HG03139 (cell line): ENCODE measurements around the gene SELENOO.
"Not testable (repeated sequence)": the region's sequence is repeated elsewhere in the genome, so short reads cannot be mapped to it uniquely, and the experiment has no call there.

ENCODE experiments used
- ATAC-seq: cut with Tn5 transposase; IDR thresholded peaks from one replicate; pipeline ENCODE4 v1.9.1; 2021; ENCODE audit not compliant: unreplicated experiment

Gene SELENOO, protein sequence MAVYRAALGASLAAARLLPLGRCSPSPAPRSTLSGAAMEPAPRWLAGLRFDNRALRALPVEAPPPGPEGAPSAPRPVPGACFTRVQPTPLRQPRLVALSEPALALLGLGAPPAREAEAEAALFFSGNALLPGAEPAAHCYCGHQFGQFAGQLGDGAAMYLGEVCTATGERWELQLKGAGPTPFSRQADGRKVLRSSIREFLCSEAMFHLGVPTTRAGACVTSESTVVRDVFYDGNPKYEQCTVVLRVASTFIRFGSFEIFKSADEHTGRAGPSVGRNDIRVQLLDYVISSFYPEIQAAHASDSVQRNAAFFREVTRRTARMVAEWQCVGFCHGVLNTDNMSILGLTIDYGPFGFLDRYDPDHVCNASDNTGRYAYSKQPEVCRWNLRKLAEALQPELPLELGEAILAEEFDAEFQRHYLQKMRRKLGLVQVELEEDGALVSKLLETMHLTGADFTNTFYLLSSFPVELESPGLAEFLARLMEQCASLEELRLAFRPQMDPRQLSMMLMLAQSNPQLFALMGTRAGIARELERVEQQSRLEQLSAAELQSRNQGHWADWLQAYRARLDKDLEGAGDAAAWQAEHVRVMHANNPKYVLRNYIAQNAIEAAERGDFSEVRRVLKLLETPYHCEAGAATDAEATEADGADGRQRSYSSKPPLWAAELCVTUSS

DNA sequence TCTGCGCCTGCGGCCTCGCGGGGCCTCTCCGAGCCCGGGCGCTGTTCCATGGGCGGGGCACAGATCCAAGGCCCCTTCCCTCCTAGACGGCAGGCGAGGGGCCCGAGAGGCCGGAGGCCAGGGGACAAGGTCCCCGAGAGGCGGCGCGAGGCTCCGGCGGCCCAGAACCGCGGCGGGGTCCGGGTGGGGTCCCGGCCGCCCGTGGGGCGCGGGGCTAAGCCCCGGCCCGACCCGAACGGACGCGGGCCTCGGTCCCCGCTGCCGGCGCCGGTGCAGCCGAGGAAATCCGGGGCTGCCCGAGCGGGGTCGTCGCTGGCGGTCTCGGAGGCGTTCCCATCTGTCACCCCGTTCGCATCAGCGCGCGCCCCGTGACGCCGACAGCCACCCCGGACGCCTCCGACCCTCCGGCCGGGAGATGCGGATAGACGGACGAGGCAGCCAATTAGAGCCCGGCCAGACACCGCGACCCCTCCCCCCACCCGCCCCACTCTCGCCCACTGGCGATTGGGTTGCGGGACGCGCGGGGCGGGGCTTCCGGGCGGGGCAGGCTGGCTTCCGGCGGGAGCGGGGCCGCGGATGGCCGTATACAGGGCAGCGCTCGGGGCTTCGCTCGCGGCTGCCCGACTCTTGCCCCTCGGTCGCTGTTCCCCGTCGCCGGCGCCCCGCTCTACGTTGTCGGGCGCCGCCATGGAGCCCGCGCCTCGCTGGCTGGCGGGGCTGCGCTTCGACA, at the start of gene SELENOO:
Gene SELENOO (plus strand): TSS at position 551 of the 730 bp plus-strand sequence. CDS start 26 bp downstream, at position 577.
- peak; percentile 54 for ATAC-seq

DNA sequence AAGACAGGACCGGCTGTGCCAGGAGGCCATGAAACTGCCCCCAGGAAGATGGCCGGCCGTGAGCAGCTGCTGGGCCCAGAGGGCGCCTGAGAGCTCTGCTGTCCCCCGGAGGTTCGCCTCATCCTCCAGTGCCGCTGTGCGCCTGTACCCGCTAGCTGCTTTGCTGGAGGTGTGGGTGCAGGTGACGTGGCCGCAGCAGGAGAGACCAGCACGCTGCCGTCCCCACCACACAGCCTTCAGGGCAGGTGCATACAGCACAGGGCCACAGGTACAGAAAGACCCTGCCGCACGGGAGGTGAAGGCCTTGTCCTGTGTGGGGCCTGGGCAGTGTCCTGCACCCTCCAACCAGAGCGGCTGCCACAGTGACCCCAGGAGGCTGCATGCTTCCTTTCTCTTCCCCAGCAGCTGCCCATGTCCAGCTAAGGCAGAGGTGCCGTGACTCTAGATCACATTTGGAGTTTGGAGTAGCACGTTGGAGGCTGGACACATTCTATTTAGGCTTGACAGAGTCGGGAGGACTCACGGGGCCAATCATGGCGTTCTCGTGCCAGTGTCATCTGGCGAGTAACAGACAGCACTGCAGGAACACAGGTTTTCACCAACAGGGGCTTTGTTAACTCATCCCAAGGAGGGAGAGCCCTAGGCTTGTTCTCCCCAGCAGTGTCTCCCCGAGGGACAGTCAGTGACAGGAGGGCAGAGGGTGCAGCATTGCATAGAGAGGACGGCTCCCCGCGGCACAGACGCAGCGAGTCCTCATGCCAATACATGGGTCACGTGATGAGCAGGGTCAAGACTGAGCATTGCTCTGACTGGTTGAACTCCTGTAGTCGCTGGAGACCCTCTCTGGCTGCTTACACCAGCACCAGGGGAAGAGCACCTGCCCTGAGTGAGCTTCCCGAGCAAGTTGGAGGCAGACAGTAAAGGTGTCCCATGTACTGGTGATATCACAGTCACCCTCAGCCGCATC, 49.0 kb upstream of the SELENOO start:
- no peak for ATAC-seq

DNA sequence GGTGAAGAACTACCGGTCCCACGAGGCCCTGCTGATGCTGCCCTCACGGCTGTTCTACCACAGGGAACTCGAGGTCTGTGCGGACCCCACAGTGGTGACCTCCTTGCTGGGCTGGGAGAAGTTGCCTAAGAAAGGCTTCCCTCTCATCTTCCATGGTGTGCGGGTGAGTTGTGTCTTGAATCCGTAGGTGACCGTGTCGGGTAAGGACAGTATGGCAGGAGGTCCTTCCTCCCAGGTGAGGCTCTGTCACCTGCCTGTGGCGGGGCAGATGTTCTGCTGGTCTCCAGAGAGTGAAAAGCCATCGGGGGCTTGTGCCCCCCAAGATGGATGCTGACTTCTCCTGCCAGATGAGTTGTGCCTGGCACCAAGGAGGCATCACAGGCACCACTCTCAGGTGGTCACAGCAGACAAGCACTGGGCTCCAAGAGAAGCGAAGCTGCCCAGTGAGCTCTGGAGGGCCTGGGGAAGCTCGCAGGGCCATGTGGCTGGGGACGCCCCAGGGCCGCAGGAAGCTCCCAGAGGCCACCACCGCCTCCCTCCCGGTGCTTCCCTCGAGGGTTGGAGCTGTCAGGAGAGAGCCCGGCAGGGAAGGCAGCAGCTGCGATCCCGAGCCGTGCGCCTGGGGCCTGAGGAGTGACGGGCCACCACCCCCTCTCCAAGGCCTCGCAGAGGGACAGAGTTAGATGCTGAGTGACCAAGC, 47.6 kb upstream of the SELENOO start:
- no peak for ATAC-seq

DNA sequence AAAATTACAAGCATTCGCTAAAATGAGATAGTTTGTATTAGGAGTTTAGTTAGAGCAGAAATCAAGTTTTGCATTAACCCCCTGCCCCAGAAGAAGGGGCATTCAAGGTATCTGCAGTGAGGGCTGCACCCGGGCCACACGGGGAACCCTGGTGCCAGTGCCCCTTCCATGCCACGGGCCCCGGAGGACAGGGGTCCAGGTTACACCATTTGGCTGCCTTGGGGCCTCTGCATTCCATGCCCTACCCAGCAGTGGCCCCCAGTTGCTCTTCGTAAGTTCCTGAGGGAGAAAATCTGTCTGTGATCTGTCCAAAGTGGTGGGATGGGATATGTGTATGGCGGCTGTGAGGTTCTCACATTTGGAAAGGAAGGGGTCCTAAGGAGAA, 47.1 kb upstream of the SELENOO start:
- no peak for ATAC-seq

DNA sequence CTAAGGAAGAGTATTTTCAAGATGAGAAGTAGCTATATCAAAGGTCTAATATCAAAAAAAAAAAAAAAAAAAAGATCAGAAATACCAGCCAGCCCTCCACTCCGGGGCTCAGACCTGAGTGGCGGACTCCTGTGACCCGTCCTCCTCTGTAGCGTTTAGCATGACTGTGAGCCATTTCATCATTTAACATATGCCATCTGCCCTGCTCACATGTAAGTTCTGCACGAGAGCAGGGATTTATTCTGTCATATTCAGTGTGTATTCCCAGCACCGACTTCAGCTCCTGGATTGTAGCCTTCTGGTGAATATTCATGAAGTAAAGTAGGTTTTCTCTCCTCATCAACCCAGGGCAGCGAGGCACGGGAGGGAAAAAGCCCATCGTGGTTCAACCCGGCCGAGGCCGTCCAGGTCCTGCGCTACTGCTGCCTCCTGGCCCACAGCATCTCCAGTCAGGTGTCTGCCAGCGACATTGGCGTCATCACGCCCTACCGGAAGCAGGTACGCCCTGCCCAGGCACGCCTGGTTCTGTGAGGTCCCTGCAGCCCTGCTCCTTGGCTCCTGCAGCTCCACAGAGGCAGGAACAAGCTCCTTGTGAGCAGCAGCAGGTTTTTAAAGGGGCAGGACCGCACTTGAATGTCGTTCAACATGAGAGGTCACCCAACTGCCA, 43.0 kb upstream of the SELENOO start:
- no peak for ATAC-seq

DNA sequence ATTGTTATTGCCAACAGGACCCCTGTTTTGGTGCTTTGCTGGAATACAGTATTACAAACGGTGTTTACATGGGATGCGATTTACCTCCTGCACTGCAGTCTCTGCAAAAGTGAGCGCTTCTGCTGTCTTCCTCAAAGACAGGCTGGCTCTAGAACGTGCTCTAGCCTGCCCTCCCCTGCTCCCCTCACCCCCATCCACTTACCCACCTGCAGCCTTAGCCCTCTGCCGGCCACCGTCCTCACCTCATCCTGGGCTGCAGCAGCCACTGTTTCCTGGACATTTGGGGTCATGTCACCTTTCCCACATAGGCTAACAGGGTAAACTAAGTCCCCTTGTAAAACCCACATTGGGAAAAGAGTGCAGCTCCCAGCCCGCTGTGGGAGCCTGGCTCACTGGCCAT, 39.9 kb upstream of the SELENOO start:
- no peak for ATAC-seq

DNA sequence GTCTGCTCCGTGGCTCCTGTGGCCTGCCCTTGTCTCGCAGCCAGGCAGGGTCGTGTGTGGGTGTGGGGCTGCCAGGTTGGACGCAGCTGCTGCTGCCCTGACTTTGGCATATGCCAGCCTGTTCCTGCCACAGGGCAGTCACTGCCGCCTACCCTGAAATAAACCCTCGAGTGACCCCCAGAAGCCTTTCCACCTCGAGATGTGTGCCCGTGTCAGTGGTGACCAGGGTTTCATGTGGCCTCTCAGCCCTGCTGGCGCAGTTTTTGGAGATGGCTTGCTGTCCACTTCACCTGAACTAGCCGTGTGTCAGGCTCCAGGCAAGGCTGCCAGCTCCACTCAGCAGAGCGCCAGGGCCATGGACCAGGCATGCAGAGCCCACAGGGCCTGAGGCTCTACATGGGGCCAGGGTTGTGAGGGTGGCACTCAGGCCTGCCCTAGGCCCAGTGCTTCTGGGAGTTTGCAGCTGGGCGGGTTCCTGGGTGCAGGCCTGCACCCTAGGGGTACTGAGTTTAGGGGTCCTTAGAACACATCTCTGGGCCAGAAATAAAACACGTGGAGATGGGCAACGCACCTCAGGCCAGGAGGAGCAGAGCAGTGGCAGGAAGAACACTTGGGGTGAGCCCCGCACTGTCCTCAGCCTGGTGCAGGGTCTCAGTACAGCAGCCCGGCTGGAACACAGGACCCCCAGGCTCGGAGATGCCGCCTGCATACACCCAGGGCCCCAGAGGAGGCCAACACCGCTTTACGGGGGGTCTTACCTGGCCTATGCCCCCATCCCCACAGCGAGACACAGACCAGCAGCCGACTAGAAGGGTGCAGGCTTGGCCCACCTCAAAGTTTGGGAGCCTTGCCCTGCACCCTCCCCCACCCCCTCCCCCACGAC, 39.1 kb upstream of the SELENOO start:
- ATAC-seq = no peak

DNA sequence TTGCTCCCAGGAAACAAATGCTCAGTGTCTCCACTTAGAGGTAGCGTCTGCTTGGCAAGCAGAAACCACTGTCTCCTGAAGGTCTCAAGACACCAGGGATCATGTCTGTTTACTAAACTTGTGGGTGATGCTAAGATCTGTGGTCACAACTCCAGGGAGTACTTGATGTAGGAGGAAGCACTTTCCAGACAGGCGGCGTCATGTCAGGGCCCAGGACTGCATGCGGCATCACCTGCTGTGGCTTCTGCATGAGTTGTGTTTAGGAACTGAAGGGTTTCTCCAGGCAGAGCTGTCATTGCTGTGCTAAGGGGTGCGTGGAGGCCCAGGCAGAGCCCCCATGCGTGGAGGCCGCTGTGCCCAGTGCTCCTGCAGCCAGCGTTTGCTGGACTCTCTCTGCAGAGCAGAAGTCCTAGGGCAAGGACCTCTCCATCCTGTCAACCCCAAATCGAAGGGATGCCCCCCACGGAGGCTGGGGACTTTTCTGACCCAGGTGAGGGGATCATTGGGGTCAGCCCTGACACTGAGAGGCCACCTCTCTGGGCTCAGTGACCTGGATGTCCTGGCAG, 38.3 kb upstream of the SELENOO start:
- ATAC-seq = no peak

DNA sequence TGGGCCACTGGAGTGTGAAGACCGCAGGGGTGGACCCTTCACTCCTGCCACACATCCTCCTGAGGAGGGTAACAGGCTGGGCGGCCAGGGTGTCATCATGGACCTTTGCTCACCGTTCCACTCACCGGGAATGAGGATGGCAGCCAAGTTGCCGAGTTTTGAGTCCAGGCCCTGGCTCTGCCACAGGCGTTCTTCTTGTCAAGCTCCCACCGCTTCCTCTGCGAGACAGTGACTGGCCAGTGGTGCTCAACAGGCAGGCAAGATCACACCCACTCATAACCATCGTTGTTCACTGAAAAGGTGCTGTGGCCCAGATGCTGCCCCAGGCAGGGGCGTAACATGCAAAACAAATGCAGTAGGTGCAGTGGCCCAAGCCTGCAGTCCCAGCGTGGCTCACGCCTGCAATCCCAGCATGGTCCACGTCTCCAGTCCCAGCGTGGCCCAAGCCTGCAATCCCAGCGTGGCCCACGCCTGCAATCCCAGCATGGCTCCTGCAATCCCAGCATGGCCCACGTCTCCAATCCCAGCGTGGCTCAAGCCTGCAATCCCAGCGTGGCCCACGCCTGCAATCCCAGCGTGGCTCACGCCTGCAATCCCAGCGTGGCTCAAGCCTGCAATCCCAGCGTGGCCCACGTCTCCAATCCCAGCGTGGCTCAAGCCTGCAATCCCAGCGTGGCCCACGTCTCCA, 35.2 kb upstream of the SELENOO start:
- ATAC-seq = no peak

DNA sequence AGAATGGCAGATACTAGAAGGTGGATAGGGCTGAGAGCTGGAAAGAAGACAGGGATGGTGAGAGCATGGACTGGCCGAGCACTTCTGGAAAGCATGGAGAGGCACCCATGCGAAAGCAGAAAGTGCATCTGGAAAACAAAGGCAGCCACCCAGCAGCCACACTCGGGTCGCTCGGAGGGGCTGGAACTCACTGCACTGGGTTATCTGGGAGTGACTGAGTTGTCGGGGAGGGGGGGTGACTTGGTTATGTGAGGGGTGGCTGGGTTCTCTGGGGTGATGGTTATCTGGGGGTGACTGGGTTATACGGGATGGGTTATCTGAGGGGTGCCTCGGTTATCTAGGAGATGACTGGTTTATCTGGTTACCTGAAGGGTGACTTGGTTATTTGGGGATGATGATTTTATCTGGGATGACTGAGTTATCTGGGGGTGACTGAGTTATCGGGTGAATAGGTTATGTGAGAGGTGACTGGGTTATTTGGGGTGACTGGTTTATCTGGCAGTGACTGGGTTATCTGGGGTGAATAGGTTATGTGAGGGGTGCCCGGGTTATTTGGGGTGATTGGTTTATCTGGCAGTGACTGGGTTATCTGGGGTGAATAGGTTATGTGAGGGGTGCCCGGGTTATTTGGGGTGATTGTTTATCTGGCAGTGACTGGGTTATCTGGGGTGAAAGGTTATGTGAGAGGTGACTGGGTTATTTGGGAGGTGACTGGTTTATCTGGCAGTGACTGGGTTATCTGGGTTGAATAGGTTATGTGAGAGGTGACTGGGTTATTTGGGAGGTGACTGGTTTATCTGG, 32.9 kb upstream of the SELENOO start:
- ATAC-seq = no peak

DNA sequence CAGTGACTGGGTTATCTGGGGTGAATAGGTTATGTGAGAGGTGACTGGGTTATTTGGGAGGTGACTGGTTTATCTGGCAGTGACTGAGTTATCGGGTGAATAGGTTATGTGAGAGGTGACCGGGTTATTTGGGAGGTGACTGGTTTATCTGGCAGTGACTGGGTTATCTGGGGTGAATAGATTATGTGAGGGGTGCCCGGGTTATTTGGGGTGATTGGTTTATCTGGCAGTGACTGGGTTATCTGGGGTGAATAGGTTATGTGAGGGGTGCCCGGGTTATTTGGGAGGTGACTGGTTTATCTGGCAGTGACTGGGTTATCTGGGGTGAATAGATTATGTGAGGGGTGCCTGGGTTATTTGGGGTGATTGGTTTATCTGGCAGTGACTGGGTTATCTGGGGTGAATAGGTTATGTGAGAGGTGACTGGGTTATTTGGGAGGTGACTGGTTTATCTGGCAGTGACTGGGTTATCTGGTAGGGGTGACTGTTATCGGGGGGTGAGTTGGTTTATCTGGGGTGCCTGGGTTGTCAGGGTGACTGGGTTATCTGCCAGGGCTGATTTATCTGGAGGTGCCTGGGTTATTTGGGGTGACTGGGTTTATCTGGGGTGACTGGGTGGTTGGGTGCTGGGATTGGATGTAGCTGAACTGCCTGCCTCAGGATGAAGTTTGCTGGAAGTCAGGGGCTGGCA, 32.2 kb upstream of the SELENOO start:
- ATAC-seq = not testable (repeated sequence)

DNA sequence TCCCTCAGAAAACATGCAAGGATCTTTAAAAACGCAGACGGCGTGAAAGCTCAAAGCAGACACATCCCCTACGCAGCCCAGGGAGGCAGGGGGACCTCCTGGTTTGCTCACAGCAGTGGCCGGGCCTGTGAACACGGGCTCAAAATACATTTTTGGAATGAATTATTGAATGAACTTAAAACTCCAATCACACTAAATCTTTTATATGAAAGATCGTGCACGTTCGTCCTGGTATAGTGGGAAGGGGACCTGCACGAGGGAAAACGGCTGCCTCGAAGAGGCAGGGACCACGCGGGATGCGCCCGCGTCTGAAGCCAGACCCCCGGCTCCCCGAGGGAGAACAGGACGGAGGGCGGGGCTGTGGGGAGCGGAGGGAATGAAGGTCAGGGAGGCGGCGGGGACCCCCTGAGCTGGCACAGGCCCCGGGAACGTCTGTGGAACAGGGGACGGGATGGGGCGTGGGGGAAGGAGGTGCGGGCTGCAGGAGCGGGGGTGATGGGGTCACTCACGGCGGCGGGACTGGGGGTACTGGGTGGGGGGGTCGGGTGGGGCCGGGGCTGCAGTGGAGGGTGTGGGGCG, 31.5 kb upstream of the SELENOO start:
- ATAC-seq = no peak

DNA sequence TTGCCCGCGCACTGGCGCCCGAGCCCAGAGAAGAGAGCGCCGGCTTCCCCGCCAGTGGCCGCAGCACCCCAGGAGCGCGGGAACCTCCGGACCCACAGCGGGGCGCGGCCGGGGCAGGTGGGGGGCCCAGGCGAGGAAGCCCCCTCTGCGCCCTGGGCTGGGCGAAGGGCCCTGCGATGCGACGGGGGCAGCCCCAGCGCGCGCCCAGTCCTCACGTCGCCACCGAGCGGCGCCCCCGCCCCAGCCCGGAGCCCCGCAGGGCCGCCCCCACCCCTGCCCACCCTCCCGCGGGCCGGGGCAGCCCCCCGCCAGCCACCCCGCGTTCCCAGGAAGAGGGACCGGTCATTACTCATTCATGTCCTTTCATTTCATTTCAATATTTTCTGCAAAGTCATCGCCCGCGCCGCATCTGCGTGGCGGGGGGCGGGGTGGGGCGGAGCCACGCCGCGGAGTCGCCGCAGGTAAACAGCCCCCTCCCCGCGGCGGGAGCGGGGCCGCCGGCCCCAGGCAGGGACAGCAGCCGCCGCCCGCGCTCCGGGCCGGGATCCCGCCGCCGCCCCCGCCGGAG, 31.0 kb upstream of the SELENOO start:
- no peak for ATAC-seq

DNA sequence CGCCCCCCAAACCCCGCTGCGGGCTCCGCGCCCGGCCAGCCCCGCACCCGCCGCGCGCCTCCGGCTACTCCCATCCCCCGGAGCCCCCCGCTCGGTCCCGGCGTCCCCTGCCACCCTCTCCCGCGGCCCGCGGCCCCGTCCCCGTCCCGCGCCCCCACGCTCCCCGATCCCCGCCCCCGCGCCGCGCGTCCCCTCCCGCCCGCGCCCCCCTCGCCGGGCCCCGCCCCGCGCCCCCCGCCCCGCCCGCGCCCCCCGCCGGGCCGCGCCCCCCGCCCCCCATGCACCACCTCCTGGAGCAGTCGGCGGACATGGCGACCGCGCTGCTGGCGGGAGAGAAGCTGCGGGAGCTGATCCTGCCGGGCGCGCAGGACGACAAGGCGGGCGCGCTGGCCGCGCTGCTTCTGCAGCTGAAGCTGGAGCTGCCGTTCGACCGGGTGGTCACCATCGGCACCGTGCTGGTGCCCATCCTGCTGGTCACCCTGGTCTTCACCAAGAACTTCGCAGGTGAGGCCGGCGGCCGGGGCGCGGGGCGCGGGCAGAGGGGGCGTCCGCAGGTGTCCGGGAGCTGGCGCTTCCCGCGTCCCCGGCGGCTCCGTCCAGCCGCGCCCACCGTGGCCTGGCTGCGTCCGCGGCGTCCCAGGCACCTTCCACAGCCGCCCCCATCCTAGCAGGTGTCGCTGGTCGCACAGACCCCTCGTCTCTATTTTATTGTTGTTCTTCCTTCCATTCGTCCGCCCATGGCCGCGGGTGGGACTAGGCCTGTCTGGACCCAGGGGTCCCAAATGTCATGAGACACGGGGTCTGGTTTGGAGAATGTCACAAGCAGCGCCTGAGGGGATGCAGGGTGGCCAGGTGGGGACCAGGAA, 30.1 kb upstream of the SELENOO start, which contains the start of gene PANX2:
Gene PANX2 (plus strand): TSS at position 279 of the 866 bp plus-strand sequence. CDS start 0 bp downstream, at position 279.
- no peak for ATAC-seq
